ENCODE data around the gene TPM1.

Gene TPM1

DNA sequence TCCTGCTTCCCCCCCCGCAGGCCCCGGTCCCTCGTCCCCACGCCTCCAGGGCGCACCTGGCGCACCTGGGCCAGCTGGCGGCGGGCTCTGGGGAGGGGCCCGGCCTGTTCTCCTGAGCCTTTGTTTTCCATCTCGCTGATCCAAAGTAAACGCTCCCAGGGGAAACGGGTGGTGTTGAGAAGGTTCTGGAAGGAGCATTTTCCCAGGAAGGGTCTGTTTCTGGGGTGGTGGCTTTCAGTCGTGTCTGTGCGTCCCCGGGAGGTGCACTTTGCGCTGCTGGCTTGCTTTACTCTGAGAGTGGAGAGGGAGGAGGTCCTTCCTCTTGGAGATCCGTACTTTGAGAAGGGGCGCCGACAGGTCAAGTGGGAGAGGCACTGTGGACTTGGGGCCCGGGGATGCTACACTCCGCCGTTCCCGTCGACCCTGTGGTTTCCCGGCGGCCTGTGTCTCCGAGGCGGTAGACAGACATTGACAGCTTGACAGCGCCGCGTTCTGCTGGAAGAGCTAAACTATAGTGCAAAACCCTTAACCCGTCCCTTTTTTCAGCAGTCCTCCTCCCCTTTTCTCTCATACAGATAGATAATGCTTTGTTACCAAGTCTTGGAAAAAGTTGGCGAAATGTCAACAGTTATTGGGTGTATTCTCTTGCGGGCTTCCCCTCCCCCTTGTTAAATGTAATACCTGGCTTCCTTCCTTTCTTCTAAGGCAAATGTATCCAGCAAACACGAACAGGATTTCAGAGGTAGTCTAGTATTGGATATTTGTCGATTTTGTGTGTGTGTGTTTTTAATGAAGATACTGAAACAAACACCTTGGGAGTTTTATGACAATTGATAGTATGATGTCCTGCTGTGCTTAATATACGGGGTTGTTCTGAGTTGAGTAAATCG is 6.5 kb downstream of the TPM1 start:
- WGBS, 2 donors (ENCODE audit: extremely low coverage in 2 of 2, insufficient read length in 2 of 2, insufficient replicate concordance in 1 of 2): no CpG with 5 or more reads among the region's 38 CpGs

GRCh38 chr15:63049783-63050371 is 7.3 kb downstream of the TPM1 start:
- peaks cover 35 to 70% of the 10 kb centered on the region in 2 donors for H3K36me3 ChIP-seq (replicated peaks in 1 of 2; ENCODE audit: control insufficient read depth in 2 of 2, insufficient read depth in 2 of 2, low read length in 2 of 2)
- H3K27me3 ChIP-seq (ENCODE audit: control insufficient read depth in 3 of 3, insufficient read depth in 3 of 3, low read depth in 1 of 3, low read length in 3 of 3): no peaks in the 10 kb centered on the region
- H3K4ac ChIP-seq (ENCODE audit: low read length): no peak overlapping the region
- no peak overlapping the region for H2BK120ac ChIP-seq (ENCODE audit: low read depth, low read length)
- no peak overlapping the region for H2AK5ac ChIP-seq (ENCODE audit: low read depth, low read length)
- H3K23ac ChIP-seq (ENCODE audit: low read depth, low read length, poor library complexity): no peak overlapping the region
- H4K91ac ChIP-seq (ENCODE audit: low read depth, low read length, poor library complexity): no peak overlapping the region
- H2BK5ac ChIP-seq (ENCODE audit: low read length): no peak overlapping the region
- peaks cover 25 to 27% of the 10 kb centered on the region in 2 donors for H3K4me1 ChIP-seq (ENCODE audit: control insufficient read depth in 2 of 2, insufficient read depth in 1 of 2, low read depth in 1 of 2, low read length in 2 of 2)
- H3K27ac ChIP-seq (replicated peaks; ENCODE audit: low read length): no peak overlapping the region
- H3K4me3 ChIP-seq (ENCODE audit: low read length in 2 of 2): no peak overlapping the region
- H3K14ac ChIP-seq (ENCODE audit: low read length): no peak overlapping the region
- H3K79me1 ChIP-seq (ENCODE audit: low read depth, low read length): peaks cover 5% of the 10 kb centered on the region
- H3K9ac ChIP-seq (ENCODE audit: low read depth, low read length, poor library complexity): no peak overlapping the region
- H3K4me2 ChIP-seq (ENCODE audit: insufficient read depth, low read length, poor library complexity, severe bottlenecking): no peak overlapping the region
- no peak overlapping the region for H4K8ac ChIP-seq (ENCODE audit: low read depth, low read length)
- H3K9me3 ChIP-seq (replicated peaks in 1 of 2; ENCODE audit: control insufficient read depth in 2 of 2, insufficient read depth in 1 of 2, low read depth in 1 of 2, low read length in 2 of 2): no peaks in the 10 kb centered on the region
- no peak overlapping the region for H2BK12ac ChIP-seq (ENCODE audit: low read length)
- no peak overlapping the region for H3K18ac ChIP-seq (ENCODE audit: low read length)
- no peak for DNase-seq (ENCODE audit: low spot score)
- no CpG with 5 or more reads among the region's 8 CpGs for WGBS, 2 donors (ENCODE audit: extremely low coverage in 2 of 2, insufficient read length in 2 of 2, insufficient replicate concordance in 1 of 2)
- H2AFZ ChIP-seq (ENCODE audit: low read length): no peak overlapping the region
- H2BK15ac ChIP-seq (ENCODE audit: low read length): no peak overlapping the region

More for the DNA sequence above, 6.5 kb downstream of the TPM1 start:
- no peak overlapping the region for H2BK12ac ChIP-seq (ENCODE audit: low read length)
- peak overlapping the region; percentile 49 for H3K27ac ChIP-seq (replicated peaks; ENCODE audit: low read length)
- peak overlapping the region; percentile 89 for H2AFZ ChIP-seq (ENCODE audit: low read length)
- H3K36me3 ChIP-seq (replicated peaks in 1 of 2; ENCODE audit: control insufficient read depth in 2 of 2, insufficient read depth in 2 of 2, low read length in 2 of 2): peaks cover 34 to 71% of the 10 kb centered on the region in 2 donors
- peak overlapping the region; percentile 82 for H3K4me2 ChIP-seq (ENCODE audit: insufficient read depth, low read length, poor library complexity, severe bottlenecking)
- H2BK15ac ChIP-seq (ENCODE audit: low read length): no peak overlapping the region
- no peaks in the 10 kb centered on the region for H3K27me3 ChIP-seq (ENCODE audit: control insufficient read depth in 3 of 3, insufficient read depth in 3 of 3, low read depth in 1 of 3, low read length in 3 of 3)
- no peaks in the 10 kb centered on the region for H3K9me3 ChIP-seq (replicated peaks in 1 of 2; ENCODE audit: control insufficient read depth in 2 of 2, insufficient read depth in 1 of 2, low read depth in 1 of 2, low read length in 2 of 2)
- H3K4me3 ChIP-seq (ENCODE audit: low read length in 2 of 2): peak overlapping the region; percentile 54 to 77
- H2BK5ac ChIP-seq (ENCODE audit: low read length): no peak overlapping the region
- peaks cover 24 to 33% of the 10 kb centered on the region in 2 donors for H3K4me1 ChIP-seq (ENCODE audit: control insufficient read depth in 2 of 2, insufficient read depth in 1 of 2, low read depth in 1 of 2, low read length in 2 of 2)
- peaks cover 5% of the 10 kb centered on the region for H3K79me1 ChIP-seq (ENCODE audit: low read depth, low read length)
- no peak overlapping the region for H4K91ac ChIP-seq (ENCODE audit: low read depth, low read length, poor library complexity)
- no peak overlapping the region for H2BK120ac ChIP-seq (ENCODE audit: low read depth, low read length)
- H3K18ac ChIP-seq (ENCODE audit: low read length): peak overlapping the region; percentile 90
- H3K4ac ChIP-seq (ENCODE audit: low read length): no peak overlapping the region
- H2AK5ac ChIP-seq (ENCODE audit: low read depth, low read length): peak overlapping the region; percentile 27
- peak overlapping the region; percentile 93 for H3K23ac ChIP-seq (ENCODE audit: low read depth, low read length, poor library complexity)
- no peak overlapping the region for H4K8ac ChIP-seq (ENCODE audit: low read depth, low read length)
- no peak for DNase-seq (ENCODE audit: low spot score)
- no peak overlapping the region for H3K14ac ChIP-seq (ENCODE audit: low read length)
- H3K9ac ChIP-seq (ENCODE audit: low read depth, low read length, poor library complexity): peak overlapping the region; percentile 87

GRCh38 chr15:63050731-63051155 is 8.2 kb downstream of the TPM1 start:
- Histone ChIP-seq H3K9me3 (replicated peaks in 1 of 2; ENCODE audit: control insufficient read depth in 2 of 2, insufficient read depth in 1 of 2, low read depth in 1 of 2, low read length in 2 of 2) (no peaks in the 10 kb centered on the region), H2BK5ac (ENCODE audit: low read length) (no peak overlapping the region), H3K36me3 (replicated peaks in 1 of 2; ENCODE audit: control insufficient read depth in 2 of 2, insufficient read depth in 2 of 2, low read length in 2 of 2) (peaks cover 40 to 70% of the 10 kb centered on the region in 2 donors), H4K8ac (ENCODE audit: low read depth, low read length) (no peak overlapping the region), H3K27me3 (ENCODE audit: control insufficient read depth in 3 of 3, insufficient read depth in 3 of 3, low read depth in 1 of 3, low read length in 3 of 3) (no peaks in the 10 kb centered on the region), H2AK5ac (ENCODE audit: low read depth, low read length) (no peak overlapping the region), H2BK120ac (ENCODE audit: low read depth, low read length) (no peak overlapping the region), H3K4me1 (ENCODE audit: control insufficient read depth in 2 of 2, insufficient read depth in 1 of 2, low read depth in 1 of 2, low read length in 2 of 2) (peaks cover 19 to 25% of the 10 kb centered on the region in 2 donors), H3K79me1 (ENCODE audit: low read depth, low read length) (peaks cover 5% of the 10 kb centered on the region), H2BK15ac (ENCODE audit: low read length) (no peak overlapping the region), H3K9ac (ENCODE audit: low read depth, low read length, poor library complexity) (no peak overlapping the region), H3K4ac (ENCODE audit: low read length) (no peak overlapping the region), H4K91ac (ENCODE audit: low read depth, low read length, poor library complexity) (no peak overlapping the region), H2AFZ (ENCODE audit: low read length) (no peak overlapping the region), H3K27ac (replicated peaks; ENCODE audit: low read length) (no peak overlapping the region), H2BK12ac (ENCODE audit: low read length) (no peak overlapping the region), H3K4me2 (ENCODE audit: insufficient read depth, low read length, poor library complexity, severe bottlenecking) (no peak overlapping the region), H3K18ac (ENCODE audit: low read length) (no peak overlapping the region), H3K23ac (ENCODE audit: low read depth, low read length, poor library complexity) (no peak overlapping the region), H3K14ac (ENCODE audit: low read length) (no peak overlapping the region), H3K4me3 (ENCODE audit: low read length in 2 of 2) (no peak overlapping the region)
- DNase-seq (ENCODE audit: low spot score): no peak

Data from neuronal stem cell (in vitro differentiated cells).